Aorta (tissue), 5 donors: ENCODE measurements around the gene SERPINB6. TPM values are rescaled to one million over a fixed set of nuclear protein-coding genes. Genes with fewer than 3 reads are reported as not detected.
"Not testable (repeated sequence)": the region's sequence is repeated elsewhere in the genome, so short reads cannot be mapped to it uniquely, and the experiment has no call there.

Experiments
- ATAC-seq: fragments of 200-7000 bp; cut with Tn5 transposase; one replicate; pipeline ENCODE4 v1.9.1; 2022; ENCODE audit warnings: moderate library complexity; ENCODE audit not compliant: low FRiP score
- DNase-seq, 2 donors: peaks; one replicate each; pipeline ENCODE4 v3.0.0-alpha.2; 2020
- H3K27ac ChIP-seq, 2 donors: one replicate each; pipeline ENCODE4 v1.5.1; 2013; ENCODE audit warnings: low read length in 2 of 2, mild to moderate bottlenecking in 2 of 2, moderate library complexity in 2 of 2, control low read depth in 1 of 2, inconsistent platforms in 1 of 2, low read depth in 1 of 2
- H3K27me3 ChIP-seq, 2 donors: one replicate each; pipeline ENCODE4 v1.6.1; 2013; ENCODE audit warnings: control low read depth in 1 of 2, low read length in 1 of 2, mild to moderate bottlenecking in 1 of 2, moderate library complexity in 1 of 2; ENCODE audit not compliant: insufficient read depth in 2 of 2, control insufficient read depth in 1 of 2
- H3K36me3 ChIP-seq, 2 donors: one replicate each; pipeline ENCODE4 v1.6.1; 2013; ENCODE audit warnings: control low read depth in 1 of 2, low read length in 1 of 2, mild to moderate bottlenecking in 1 of 2; ENCODE audit not compliant: insufficient read depth in 2 of 2, control insufficient read depth in 1 of 2
- H3K4me1 ChIP-seq, 2 donors: one replicate each; pipeline ENCODE4 v1.6.1; 2013; ENCODE audit warnings: low read length in 2 of 2, control low read depth in 1 of 2, mild to moderate bottlenecking in 1 of 2, moderate library complexity in 1 of 2; ENCODE audit not compliant: insufficient read depth in 2 of 2, control insufficient read depth in 1 of 2
- H3K4me3 ChIP-seq, 2 donors: one replicate each; pipeline ENCODE4 v1.5.1; 2013; ENCODE audit warnings: low read length in 2 of 2, control low read depth in 1 of 2, mild to moderate bottlenecking in 1 of 2
- H3K9me3 ChIP-seq: one replicate; pipeline ENCODE4 v1.6.1; 2013; ENCODE audit warnings: mild to moderate bottlenecking, low read length; ENCODE audit not compliant: control insufficient read depth
- WGBS, 2 donors: extraction: QIAGEN DNeasy Blood & Tissue Kit; methylation state at CpG; one replicate each; pipeline ENCODE4 v1.1.7; 2013; 5-methylcytosine and 5-hydroxymethylcytosine counted together
- intact Hi-C, 2 donors: fragments of 100-400 bp; cut with DNase I; formaldehyde crosslinking; loops; one replicate each; pipeline versions ENCODE4 v1.14.2 to v1.15.0; 2022
- polyA plus RNA-seq, 2 donors: library from polyadenylated mRNA; stranded (reverse); fragments of 200-250 nt; gene quantifications; one replicate each; pipeline ENCODE4 v1.2.3, GENCODE V29; 2013
- total RNA-seq, 2 donors: library from RNA; stranded (reverse); fragmentation: NEBNext Ultra II Directional; extraction: Animal tissue kit (Norgen Biotek cat#: 25700); gene quantifications; one replicate each; pipeline ENCODE4 v1.2.1, GENCODE V29; 2021
- donor health status: healthy with polysubstance abuse.
- donor health status: Bipolar disorder and iron deficiency.
- donor health status: DM: no; HTN: no; CAD: no.
- donor health status: DM: no; HTN: no; CAD: no.
- donor health status: DM: yes; HTN: yes; CAD: no.

Gene SERPINB6
- total and polyA plus RNA-seq, 4 donors: 111 to 243 (median 153) TPM

DNA sequence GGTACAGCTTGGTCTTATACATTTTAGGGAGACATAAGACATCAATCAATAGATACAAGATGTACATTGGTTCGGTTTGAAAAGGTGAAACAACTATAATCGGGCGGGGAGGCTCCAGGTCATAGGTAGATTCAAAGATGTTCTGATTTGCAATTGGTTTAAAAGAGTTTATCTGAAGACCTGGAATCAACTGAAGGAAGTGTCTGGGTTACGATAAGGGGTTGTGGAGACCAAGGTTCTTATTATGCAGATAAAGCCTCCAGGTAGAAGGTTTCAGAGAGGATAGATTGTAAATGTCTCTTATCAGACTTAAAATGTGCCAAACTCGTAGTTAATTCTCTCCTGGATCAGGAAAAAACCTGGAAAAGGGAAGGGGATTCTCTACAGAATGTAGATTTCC lies 5.9 kb upstream of the SERPINB6 start:
- no peaks in the 10 kb centered on the region for H3K9me3 ChIP-seq
- H3K27ac ChIP-seq: no peak overlapping the region
- intact Hi-C loops: no loop called here
- ATAC-seq: no peak
- 73 to 97% methylated on average over 5 of the region's 5 CpGs for WGBS, 2 donors
- H3K27me3 ChIP-seq: no peaks in the 10 kb centered on the region
- no peak overlapping the region for H3K4me3 ChIP-seq
- no peak for DNase-seq
- H3K4me1 ChIP-seq: no peaks in the 10 kb centered on the region
- H3K36me3 ChIP-seq: no peaks in the 10 kb centered on the region

DNA sequence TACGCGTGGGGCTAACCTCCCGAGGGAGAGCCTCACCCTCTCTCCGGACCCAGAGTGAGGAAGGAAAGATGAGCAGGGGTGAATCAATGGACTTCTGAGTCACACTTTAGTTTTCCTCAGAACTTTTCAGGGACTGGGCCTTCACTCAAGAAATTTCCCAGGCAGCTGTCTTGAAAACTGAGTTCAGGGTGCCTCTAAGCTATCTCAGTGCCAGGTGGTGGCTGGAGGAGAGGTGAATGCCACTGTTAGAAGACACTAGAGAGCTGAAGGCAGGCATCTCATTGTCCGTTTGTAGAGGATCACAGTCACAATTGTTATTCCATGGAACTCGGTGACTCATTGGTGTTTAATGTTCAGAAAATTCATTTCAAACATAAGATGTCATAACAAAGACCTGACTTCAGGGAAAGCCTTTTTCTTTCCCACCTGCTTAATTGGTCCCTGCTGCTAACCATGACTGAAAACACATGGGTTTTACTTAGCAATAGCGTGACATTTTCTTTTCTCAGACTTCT lies 5.3 kb upstream of the SERPINB6 start:
- WGBS, 2 donors: 81% methylated on average over 7 of the region's 7 CpGs
- H3K36me3 ChIP-seq: no peaks in the 10 kb centered on the region
- H3K4me1 ChIP-seq: no peaks in the 10 kb centered on the region
- intact Hi-C loops: no loop called here
- ATAC-seq (no peak), DNase-seq (no peak)
- no peak overlapping the region for H3K27ac ChIP-seq
- H3K9me3 ChIP-seq: no peaks in the 10 kb centered on the region
- H3K4me3 ChIP-seq: no peak overlapping the region
- H3K27me3 ChIP-seq: no peaks in the 10 kb centered on the region

DNA sequence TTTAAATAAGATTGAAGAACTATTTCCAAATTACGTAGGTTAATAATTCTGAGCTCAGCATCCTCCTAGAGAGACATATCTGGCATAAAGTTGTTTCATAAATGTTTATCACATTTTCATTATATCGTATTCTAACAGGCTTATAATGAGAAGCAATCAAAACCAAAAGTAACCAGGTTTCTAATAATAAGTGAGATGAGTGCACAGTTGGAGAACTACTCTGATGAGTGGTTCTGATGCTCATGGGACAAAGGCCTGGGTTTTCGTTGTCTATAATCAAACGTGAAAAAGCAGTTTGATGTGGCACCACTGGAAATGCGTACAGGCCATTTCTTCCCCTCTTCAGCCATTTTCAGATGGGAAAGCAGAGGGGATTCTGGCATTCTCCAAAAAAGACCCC lies 4.7 kb upstream of the SERPINB6 start:
- H3K4me3 ChIP-seq: no peak overlapping the region
- WGBS, 2 donors: 94 to 96% methylated on average over 5 of the region's 5 CpGs
- DNase-seq (no peak), ATAC-seq (no peak)
- H3K9me3 ChIP-seq: no peaks in the 10 kb centered on the region
- H3K27me3 ChIP-seq: no peaks in the 10 kb centered on the region
- H3K36me3 ChIP-seq: no peaks in the 10 kb centered on the region
- no peaks in the 10 kb centered on the region for H3K4me1 ChIP-seq
- intact Hi-C loops: no loop called here
- no peak overlapping the region for H3K27ac ChIP-seq

DNA sequence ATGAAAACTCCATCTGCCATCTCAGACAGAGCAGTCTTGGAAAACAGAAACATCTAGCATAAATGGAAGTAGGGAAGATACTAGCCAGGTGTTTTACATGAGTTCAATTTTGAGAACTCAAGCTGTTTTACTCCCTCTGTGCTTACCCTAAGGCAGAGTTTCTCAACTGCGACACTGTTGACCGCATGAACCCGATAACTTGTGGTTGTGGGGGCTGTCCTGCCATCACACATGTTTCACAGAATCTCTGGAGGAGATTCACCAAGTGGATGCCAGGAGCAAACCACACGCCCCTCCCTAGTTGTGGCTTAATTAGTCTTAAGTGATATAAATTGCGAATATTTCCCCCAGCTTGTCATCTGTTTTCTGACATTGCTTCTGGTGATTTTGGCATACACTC lies 2.3 kb upstream of the SERPINB6 start:
- H3K4me1 ChIP-seq: no peaks in the 10 kb centered on the region
- no peaks in the 10 kb centered on the region for H3K27me3 ChIP-seq
- no peaks in the 10 kb centered on the region for H3K9me3 ChIP-seq
- DNase-seq: no peak
- H3K4me3 ChIP-seq: no peak overlapping the region
- no peak overlapping the region for H3K27ac ChIP-seq
- whole genome bisulfite sequencing, 2 donors: 92% methylated on average over 5 of the region's 5 CpGs
- intact Hi-C loops: no loop called here
- ATAC-seq: no peak
- H3K36me3 ChIP-seq: no peaks in the 10 kb centered on the region

DNA sequence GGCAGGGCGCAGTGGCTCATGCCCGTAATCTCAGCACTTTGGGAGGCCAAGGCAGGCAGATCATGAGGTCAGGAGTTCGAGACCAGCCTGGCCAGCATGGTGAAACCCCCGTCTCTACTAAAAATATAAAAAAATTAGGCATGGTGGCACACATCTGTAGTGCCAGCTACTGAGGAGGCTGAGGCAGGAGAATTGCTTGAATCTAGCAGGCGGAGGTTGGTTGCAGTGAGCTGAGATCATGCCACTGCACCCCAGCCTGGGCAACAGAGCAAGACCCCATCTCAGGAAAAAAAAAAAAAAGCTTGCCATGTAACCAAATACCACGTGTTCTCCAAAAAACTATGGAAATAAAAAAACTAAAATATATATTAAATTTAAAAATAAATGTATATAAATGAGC lies 1.8 kb upstream of the SERPINB6 start:
- ATAC-seq, intact Hi-C loops, H3K27me3 ChIP-seq, H3K4me1 ChIP-seq, H3K27ac ChIP-seq, H3K9me3 ChIP-seq, H3K36me3 ChIP-seq, H3K4me3 ChIP-seq, DNase-seq: not testable (repeated sequence)
- WGBS, 2 donors: 93 to 96% methylated on average over 6 of the region's 6 CpGs

DNA sequence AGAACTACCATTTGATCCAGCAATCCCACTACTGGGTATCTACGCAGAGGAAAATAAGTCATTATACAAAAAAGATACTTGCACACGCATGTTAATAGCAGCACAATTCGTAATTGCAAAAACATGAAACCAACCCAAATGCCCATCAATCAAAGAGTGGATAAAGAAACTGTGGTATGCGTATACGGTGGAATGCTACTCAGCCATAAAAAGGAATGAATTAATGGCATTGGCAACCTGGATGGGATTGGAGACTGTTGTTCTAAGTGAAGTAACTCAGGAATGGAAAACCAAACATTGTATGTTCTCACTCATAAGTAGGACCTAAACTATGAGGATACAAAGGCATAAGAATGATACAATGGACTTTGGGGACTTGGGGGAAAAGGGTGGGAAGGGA lies 1.3 kb upstream of the SERPINB6 start:
- intact Hi-C loops, H3K4me1 ChIP-seq, H3K4me3 ChIP-seq, H3K27ac ChIP-seq, H3K9me3 ChIP-seq, DNase-seq, H3K27me3 ChIP-seq, H3K36me3 ChIP-seq, ATAC-seq: not testable (repeated sequence)
- WGBS, 2 donors: 92 to 97% methylated on average over 5 of the region's 5 CpGs

DNA sequence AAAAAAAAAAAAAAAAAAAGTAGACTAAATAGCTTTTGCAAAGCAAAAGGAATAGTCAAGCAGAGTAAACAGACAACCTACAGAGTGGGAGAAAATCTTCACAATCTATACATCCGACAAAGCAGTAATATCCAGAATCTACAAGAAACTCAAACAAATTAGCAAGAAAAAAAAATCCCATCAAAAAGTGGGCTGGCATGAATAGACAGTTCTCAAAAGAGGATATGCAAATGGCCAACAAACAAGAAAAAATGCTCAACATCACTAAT lies 786 bp upstream of the SERPINB6 start:
- H3K27ac ChIP-seq: peak overlapping the region; percentile 66 to 79
- intact Hi-C loops, H3K4me1 ChIP-seq, H3K9me3 ChIP-seq, H3K27me3 ChIP-seq, DNase-seq, H3K36me3 ChIP-seq, ATAC-seq: not testable (repeated sequence)
- H3K4me3 ChIP-seq: peak overlapping the region in 1 of 2 donors; percentile 75
- 73 to 81% methylated on average over 1 of the region's 1 CpG for WGBS, 2 donors

DNA sequence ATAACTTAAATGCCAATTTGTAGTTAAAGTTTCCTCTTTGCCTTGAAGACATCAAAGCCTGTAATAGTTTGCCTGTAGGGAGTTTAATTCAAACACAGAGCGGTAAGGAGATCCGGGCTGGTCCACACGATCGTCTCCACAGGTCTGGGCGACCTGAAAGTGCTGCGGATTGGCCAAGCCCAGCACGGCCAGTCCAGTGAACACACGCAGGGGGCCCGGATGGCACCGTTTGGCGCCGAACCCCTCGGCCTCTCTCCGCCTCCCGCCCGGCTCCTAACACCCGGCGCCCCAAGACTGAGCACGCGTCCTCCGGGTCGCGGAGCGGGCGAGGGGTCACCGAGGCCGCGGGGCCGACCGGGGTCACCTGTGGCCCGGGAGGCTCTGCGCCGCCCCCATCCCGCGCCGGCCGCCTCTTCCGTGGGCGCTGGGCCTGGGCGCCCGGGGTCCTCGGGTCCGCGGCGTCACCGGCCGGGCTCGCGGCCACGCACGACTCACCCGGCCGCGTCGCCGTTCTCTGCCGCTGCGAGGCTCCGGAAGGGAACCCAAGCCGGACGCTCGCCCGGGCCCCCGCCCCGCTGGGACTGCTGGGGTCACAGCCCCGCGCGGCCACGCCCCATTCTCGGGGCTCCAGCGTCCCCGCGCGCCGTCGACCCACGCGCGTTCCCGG lies 481 bp downstream of the SERPINB6 start:
- WGBS, 2 donors: 0% methylated on average over 68 to 80 of the region's 80 CpGs
- Histone ChIP-seq H3K27me3 (no peaks in the 10 kb centered on the region), H3K4me3 (peak overlapping the region; percentile 74 to 75), H3K4me1 (no peaks in the 10 kb centered on the region), H3K36me3 (no peaks in the 10 kb centered on the region), H3K27ac (peak overlapping the region; percentile 26 to 79), H3K9me3 (no peaks in the 10 kb centered on the region)
- intact Hi-C loops: loop anchor here in 1 of 2 donors (2.0 kb wide), 1 partner anchor 18 kb away; no protein-coding TSS in a partner anchor
- DNase-seq (peak; percentile 91 to 94), ATAC-seq (peak; percentile 86)

DNA sequence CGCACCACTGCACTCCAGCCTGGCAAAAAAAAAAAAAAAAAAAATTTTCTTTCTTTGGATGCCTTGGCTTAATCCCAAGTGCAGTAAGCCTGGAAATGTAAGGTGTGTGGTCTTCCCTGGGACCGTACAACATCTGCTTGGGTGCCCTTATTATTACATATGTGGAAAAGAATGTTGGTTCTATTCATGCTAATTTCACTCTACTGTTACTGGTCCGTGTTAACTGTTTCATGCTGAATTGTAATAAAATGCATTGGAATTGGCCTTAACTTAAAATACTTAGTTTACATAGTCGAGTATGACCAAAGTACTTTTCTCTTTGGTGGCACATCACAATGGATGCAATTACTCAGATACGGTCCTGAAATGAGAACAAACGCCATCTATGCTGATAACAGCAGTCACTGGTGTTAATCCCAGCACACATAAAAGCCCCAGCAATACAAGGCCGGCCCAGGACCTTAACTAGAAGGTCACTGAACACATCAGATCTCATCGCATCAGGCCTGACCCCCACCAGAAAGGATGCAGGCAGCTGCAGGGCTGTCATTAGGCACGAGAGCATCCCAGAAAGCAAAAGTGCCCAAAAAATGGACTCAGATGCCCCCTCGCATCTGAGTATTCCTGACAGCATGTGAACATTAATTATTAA lies 1.2 kb downstream of the SERPINB6 start:
- ATAC-seq (no peak), DNase-seq (no peak)
- Histone ChIP-seq H3K4me3 (peak overlapping the region; percentile 1 to 74), H3K27me3 (no peaks in the 10 kb centered on the region), H3K36me3 (no peaks in the 10 kb centered on the region), H3K9me3 (no peaks in the 10 kb centered on the region), H3K27ac (peak overlapping the region in 1 of 2 donors; percentile 60), H3K4me1 (no peaks in the 10 kb centered on the region)
- 11 to 13% methylated on average over 10 of the region's 10 CpGs for WGBS, 2 donors
- intact Hi-C loops: loop anchor here in 1 of 2 donors (2.0 kb wide), 1 partner anchor 19 kb away; no protein-coding TSS in a partner anchor
